Measurements from ENCODE around the gene MITD1.

DNA sequence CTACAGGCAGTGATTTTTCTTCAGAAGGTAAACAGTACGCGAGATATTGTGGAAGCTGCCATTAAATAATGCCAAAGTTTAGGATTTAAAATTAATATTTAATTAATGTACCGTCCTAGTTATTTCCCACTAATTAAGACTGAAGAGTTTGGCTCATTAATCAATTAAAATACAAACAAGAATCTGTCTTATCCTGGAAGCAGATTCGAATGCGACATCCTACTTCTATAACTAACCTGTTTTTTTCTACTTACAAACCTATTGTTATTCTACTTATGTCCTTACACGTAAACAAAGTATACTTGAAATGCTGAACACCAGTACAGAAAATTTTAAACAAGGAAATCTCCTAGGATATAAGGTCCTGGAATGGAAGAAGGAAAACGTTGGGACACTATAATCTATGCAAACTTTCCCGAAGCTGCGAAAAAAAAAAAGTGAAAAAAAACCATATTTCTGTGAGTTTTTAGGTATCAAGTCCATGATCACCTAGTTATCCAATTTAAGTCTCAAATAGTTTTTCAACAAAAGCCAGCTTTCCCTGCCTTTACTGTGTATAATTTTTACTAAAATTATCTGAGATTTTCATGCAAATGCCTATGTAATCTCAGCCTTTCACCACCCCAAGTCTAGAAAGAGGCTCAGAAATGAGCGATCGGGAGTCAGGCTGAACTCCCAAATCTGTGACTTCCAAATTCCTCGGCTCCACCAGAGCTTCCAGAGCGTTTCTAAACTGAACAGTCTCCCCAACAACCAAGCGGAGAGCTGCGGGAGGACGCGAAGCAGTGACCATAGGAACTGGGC lies 40.6 kb downstream of the MITD1 start:
- TF ChIP-seq POLR2A (IDR thresholded peaks at IDR 0.05; ENCODE audit: low read length), result no peak
- no peak for TF ChIP-seq GATA1 (IDR thresholded peaks at IDR 0.05; ENCODE audit: low read depth, low read length)

Measured in erythroblast (primary cell).